Measurements from ENCODE around the gene DRD3. TPM values are rescaled to one million over a fixed set of nuclear protein-coding genes. Genes with fewer than 3 reads are reported as not detected.

DRD3 gene
- total RNA-seq, 1 experiment from 2014 or later, result not detected

DNA sequence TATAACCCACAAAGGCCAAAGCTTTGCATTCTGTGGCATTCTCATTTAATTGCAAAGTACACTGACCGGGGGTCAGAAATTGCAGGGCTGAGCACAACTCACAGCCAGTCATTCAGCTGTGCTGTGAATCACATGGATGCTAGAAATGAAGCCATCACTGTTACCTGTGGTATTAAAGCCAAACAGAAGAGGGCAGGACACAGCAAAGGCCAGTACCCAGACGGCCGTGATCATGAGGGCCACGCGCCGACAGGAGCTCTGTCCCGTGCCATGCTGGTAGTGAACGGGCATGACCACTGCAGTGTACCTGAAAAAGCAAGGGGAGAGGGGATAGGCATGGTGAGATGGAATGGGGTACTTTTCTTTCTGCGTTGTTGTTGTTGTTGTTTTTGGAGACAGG, 31.6 kb downstream of the DRD3 start:
- Mint-ChIP-seq H3K4me3 (ENCODE audit: unreplicated experiment) (no peak overlapping the region), H3K4me1 (ENCODE audit: insufficient read depth, unreplicated experiment) (peaks cover 11% of the 10 kb centered on the region), H3K9me3 (ENCODE audit: unreplicated experiment) (no peaks in the 10 kb centered on the region), H3K27me3 (ENCODE audit: insufficient read depth, unreplicated experiment) (no peaks in the 10 kb centered on the region), H3K27ac (ENCODE audit: low read depth, unreplicated experiment) (no peak overlapping the region), H3K36me3 (ENCODE audit: insufficient read depth, unreplicated experiment) (no peaks in the 10 kb centered on the region)
- POLR2A ChIA-PET, result no interaction called here
- no peak for TF ChIP-seq CTCF (IDR thresholded peaks at IDR 0.05; ENCODE audit: unreplicated experiment)
- no TSS peak for BruUV-seq (replicated peaks)
- CTCF ChIA-PET, result interaction anchor here (0.7 to 1.5 kb wide), 5 partner anchors 15 to 187 kb away, joined by 3 to 4 read pairs (median 4); no protein-coding TSS in a partner anchor
- intact Hi-C loops (cut with micrococcal nuclease), result loop anchor here (10.0 kb wide), 1 partner anchor 202 kb away; the partner anchor contains the start of gene ZDHHC23
- no peak for DNase-seq (ENCODE audit: unreplicated experiment)

GRCh38 chr3:114144909-114145688, 33.8 kb downstream of the DRD3 start:
- Mint-ChIP-seq H3K4me1 (ENCODE audit: insufficient read depth, unreplicated experiment) (peaks cover 11% of the 10 kb centered on the region), H3K27me3 (ENCODE audit: insufficient read depth, unreplicated experiment) (no peaks in the 10 kb centered on the region), H3K27ac (ENCODE audit: low read depth, unreplicated experiment) (no peak overlapping the region), H3K9me3 (ENCODE audit: unreplicated experiment) (no peaks in the 10 kb centered on the region), H3K36me3 (ENCODE audit: insufficient read depth, unreplicated experiment) (no peaks in the 10 kb centered on the region), H3K4me3 (ENCODE audit: unreplicated experiment) (no peak overlapping the region)
- POLR2A ChIA-PET, result interaction anchor here (1.7 kb wide), 1 partner anchor 8 kb away, joined by 6 read pairs; no protein-coding TSS in a partner anchor
- no peak for TF ChIP-seq CTCF (IDR thresholded peaks at IDR 0.05; ENCODE audit: unreplicated experiment)
- CTCF ChIA-PET, result no interaction called here
- peak; percentile 90 for DNase-seq (ENCODE audit: unreplicated experiment)
- no TSS peak for BruUV-seq (replicated peaks)
- intact Hi-C loops (cut with micrococcal nuclease), result loop anchor here (10.0 kb wide), 1 partner anchor 200 kb away; the partner anchor contains the start of gene ZDHHC23

DNA sequence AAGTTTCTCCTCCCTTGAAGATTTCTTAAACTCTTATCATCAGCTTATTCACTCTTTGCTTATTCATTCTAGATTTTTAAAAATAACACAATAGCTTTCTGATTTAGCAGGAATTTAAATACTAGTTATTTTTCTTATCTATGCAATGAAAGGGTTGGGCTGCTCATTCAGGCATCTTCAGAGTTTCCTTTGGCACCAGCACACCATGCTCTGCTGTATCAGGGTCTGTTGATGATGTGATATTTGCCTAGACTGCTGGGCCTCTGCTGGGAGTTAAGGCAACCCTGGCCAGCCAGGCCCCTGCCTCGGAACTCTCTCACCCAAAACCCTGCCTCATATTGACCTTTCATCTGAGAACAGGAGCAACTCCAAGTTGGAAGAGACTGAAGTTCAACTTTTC, 35.0 kb downstream of the DRD3 start:
- H3K27ac Mint-ChIP-seq (ENCODE audit: low read depth, unreplicated experiment), result no peak overlapping the region
- POLR2A ChIA-PET, result interaction anchor here (1.7 kb wide), 1 partner anchor 9 kb away, joined by 6 read pairs; no protein-coding TSS in a partner anchor
- H3K4me1 Mint-ChIP-seq (ENCODE audit: insufficient read depth, unreplicated experiment), result peaks cover 11% of the 10 kb centered on the region
- intact Hi-C loops (cut with micrococcal nuclease), result loop anchor here (10.0 kb wide), 1 partner anchor 199 kb away; the partner anchor contains the start of gene ZDHHC23
- H3K27me3 Mint-ChIP-seq (ENCODE audit: insufficient read depth, unreplicated experiment), result no peaks in the 10 kb centered on the region
- no TSS peak for BruUV-seq (replicated peaks)
- no peak for TF ChIP-seq CTCF (IDR thresholded peaks at IDR 0.05; ENCODE audit: unreplicated experiment)
- H3K9me3 Mint-ChIP-seq (ENCODE audit: unreplicated experiment), result no peaks in the 10 kb centered on the region
- CTCF ChIA-PET, result interaction anchor here (0.5 to 1.4 kb wide), 6 partner anchors 7 to 1632 kb away, joined by 3 to 4 read pairs (median 3); partner anchors contain the start of gene DRD3
- H3K4me3 Mint-ChIP-seq (ENCODE audit: unreplicated experiment), result no peak overlapping the region
- DNase-seq (ENCODE audit: unreplicated experiment), result no peak
- no peaks in the 10 kb centered on the region for H3K36me3 Mint-ChIP-seq (ENCODE audit: insufficient read depth, unreplicated experiment)

GRCh38 chr3:114139836-114140235, 39.0 kb downstream of the DRD3 start:
- no TSS peak for BruUV-seq (replicated peaks)
- intact Hi-C loops (cut with micrococcal nuclease), result loop anchor here (10.0 kb wide), 1 partner anchor 195 kb away; the partner anchor contains the start of gene ZDHHC23
- Mint-ChIP-seq H3K4me1 (ENCODE audit: insufficient read depth, unreplicated experiment) (peaks cover 6% of the 10 kb centered on the region), H3K9me3 (ENCODE audit: unreplicated experiment) (no peaks in the 10 kb centered on the region), H3K27me3 (ENCODE audit: insufficient read depth, unreplicated experiment) (no peaks in the 10 kb centered on the region), H3K27ac (ENCODE audit: low read depth, unreplicated experiment) (no peak overlapping the region), H3K4me3 (ENCODE audit: unreplicated experiment) (no peak overlapping the region), H3K36me3 (ENCODE audit: insufficient read depth, unreplicated experiment) (no peaks in the 10 kb centered on the region)
- TF ChIP-seq CTCF (IDR thresholded peaks at IDR 0.05; ENCODE audit: unreplicated experiment), result no peak
- no peak for DNase-seq (ENCODE audit: unreplicated experiment)
- CTCF ChIA-PET, result interaction anchor here (0.6 to 1.5 kb wide), 2 partner anchors 15 to 159 kb away, joined by 3 read pairs; no protein-coding TSS in a partner anchor
- POLR2A ChIA-PET, result no interaction called here
